ENCODE results near the gene TNS2.

DNA sequence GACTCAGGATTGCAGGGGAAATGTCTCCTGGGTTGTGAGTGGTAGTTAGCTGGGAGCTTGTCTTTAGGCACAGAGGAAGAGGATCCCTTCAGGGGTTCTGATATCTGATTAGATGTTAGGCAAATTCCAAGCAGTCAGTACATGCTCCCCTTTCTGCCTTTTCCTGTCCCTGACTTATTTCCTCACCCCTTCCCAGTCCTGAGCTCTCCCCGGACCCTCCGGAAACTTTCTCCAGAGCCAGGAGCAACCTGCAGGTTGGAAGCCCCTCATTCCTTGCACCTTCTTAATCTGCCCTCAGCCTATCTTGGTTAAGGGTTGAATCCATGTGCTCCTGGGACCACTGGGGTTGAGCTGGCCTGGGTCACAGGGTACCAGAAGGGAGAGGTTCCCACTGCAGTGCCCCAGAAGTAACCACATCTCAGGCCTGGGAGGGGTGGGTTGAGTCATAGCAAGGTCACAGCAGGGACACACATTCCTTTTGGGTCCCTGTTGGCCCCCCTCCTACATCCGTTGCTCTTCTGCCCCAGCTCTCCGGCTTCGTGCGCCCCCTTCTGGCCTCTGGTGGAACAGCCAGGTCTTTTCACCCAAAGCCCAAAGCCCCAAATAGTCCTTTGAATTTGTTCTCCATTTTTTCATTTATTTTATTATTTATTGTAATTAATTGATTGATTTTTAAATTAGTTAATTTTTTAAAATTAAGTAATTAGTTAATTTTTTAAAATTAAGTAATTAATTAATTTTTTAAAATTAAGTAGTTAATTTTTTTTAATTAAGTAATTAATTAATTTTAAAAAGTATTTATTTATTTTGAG lies 49.4 kb downstream of the TNS2 start:
- no peak for TF ChIP-seq POLR2A (IDR thresholded peaks at IDR 0.05; ENCODE audit: low read depth, low read length)
- TF ChIP-seq POLR2AphosphoS5 (IDR thresholded peaks at IDR 0.05; ENCODE audit: low read depth, low read length), result no peak
- no peak for TF ChIP-seq TAF1 (IDR thresholded peaks at IDR 0.05; ENCODE audit: low read depth, low read length)
- no peak for TF ChIP-seq PAX5 (IDR thresholded peaks at IDR 0.05; ENCODE audit: insufficient read depth, low read length, severe bottlenecking)
- TF ChIP-seq SPI1 (IDR thresholded peaks at IDR 0.05; ENCODE audit: low read depth, low read length), result no peak
- no peak for TF ChIP-seq POU2F2 (IDR thresholded peaks at IDR 0.05; ENCODE audit: low read depth, low read length)

Measured in GM12891 (cell line).